HG03520 (cell line): Measurements from ENCODE around the gene YPEL2.
"Not testable (repeated sequence)": the region's sequence is repeated elsewhere in the genome, so short reads cannot be mapped to it uniquely, and the experiment has no call there.

Source experiments
- ATAC-seq: cut with Tn5 transposase; IDR thresholded peaks from one replicate; pipeline ENCODE4 v1.9.1; 2021; ENCODE audit warnings: mild to moderate bottlenecking, moderate library complexity; ENCODE audit not compliant: unreplicated experiment

YPEL2 gene

DNA sequence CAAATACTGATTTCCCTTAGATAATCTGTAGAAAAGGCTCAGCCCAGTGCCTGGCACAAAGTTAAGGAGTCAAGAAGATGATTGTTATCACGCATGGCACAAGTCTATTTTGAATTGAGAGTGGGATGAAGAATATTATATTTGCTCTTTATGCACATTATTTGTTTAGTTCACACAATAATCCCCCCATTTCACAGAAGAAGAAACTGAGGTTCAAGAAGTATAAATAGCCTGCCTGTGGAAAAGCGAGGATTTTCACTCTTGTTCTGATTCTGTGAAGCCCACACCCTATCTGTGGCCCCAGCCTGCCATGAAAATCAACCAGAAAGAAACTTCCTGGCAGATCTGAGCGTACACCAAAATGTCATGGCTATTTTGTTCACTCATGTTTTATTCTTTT lies 73.0 kb downstream of the YPEL2 start:
- no peak for ATAC-seq

DNA sequence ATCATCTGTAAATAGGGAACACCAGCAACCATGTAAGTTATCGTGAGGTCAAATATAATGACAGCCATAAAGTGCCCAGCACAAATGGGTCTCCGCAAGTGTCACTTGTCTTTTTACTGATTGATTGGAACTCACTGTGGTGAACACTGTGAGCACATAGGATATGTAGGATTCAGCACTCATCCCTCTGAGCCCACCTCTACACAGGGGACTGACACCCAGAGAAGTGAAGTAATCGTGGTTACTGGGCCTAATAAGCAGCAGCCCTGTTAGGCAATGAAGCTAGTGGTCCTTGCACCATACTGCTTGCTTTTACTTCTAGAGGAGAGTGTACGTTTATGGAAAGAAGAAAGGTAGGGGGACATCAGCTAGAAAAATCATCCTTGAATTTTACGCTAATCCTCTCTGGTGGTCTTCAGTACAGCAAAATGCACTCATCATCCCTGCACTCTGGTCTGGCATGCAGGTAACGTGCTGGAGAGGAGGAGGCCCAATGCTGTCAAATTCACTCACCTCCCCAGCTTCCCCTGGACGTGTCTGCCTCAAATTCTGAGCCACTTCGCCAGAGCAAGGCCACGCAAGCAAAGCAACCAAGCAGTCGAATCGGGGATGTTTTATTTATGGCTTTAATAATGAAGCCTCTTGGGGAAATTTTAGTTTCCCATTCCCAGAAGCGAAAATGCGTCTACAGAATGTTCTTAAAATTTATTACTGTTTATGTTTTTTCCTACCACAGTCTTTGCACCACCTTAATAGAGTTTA lies 74.7 kb downstream of the YPEL2 start:
- no peak for ATAC-seq

DNA sequence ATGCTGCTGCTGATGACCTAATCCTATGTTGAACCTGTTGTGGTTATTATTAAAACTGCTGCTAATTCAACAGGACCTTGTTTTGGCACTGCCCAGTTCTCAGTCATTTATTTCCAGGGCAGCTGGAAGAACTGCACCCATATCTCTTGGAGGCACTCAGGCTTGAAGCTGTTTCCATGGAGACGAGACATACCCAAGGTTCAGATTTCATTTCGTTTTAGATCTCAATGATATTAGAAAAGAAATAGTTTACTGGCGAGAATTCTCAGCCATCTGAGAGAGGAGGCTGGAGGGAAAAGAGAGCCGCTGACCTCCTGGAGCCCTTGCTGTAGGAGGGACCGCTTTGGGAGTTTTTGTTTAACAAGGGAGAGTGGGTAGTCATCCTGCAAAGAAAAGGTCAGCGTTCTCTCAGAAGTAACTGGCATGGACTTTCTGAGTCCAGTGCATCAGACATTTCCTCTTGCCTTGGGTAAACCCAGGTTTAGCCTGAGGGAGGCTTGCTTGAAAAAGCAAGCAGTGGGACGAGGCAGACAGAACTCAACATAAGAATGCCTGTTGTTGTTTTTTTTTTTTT lies 75.4 kb downstream of the YPEL2 start:
- ATAC-seq, result no peak

DNA sequence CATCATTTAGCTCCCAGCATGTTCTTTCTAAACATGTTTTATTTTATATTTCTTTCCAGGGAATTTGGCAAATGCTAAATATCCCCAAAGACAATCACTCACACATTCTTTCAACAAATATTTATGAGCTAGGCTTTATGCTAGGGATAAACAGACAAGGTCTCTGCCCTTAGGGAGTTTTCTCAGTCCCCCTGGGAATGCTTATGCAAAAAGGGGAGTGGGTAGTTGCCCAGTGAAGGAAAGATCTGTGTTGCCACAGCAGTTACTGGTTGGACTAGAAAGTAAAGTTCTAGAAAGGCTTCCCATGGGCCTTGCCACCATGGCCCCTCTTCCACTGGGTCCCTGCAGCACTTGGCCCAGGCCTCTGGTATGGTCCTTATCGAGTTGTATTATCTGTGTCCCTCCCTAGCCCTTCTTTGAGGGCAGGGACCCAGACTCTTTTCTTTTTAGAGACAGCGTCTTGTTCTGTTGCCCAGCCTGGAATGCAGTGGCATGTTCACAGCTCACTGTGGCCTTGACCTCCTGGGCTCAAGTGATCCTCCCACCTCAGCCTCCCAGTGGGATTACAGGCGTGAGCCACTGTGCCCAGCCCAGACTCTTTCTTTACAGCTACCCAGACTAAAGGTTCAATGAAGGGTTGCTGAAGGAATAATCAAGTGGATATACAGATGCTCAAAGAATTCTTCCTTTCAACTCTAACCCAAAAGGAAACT lies 78.0 kb downstream of the YPEL2 start:
- no peak for ATAC-seq

DNA sequence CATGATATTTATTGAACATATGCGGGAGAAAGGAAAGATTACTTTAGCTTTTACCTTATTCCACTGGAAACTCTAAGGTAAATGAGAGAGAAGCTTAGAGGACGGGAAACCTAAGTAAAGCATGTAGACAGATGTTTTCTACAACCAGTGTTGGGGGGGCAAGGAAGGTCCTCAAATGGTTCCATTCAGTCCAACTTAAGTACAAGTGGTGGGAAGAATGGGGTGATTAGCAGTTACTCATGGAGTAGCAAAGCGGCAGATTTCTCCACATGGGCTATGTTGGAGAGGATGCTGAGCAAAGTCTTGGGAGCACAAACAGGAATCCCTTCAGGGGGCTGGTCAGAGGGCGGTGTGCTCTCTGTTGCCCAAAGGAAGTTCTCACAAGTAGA lies 78.6 kb downstream of the YPEL2 start:
- no peak for ATAC-seq

DNA sequence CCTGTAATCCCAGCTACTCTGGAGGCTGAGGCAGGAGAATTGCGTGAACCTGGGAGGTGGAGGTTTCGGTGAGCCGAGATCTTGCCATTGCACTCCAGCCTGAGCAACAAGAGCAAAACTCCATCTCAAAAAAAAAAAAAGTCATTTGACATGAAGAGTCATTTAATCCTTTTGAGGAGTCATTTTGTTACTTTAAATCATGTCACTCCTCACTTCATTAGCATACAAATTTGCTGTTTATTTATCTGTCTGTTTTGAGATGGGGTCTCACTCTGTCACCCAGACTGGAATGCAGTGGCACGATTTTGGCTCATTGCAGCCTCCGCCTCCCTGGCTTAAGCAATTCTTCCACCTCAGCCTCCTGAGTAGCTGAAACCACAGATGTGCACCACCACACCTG lies 81.0 kb downstream of the YPEL2 start:
- ATAC-seq, result not testable (repeated sequence)

DNA sequence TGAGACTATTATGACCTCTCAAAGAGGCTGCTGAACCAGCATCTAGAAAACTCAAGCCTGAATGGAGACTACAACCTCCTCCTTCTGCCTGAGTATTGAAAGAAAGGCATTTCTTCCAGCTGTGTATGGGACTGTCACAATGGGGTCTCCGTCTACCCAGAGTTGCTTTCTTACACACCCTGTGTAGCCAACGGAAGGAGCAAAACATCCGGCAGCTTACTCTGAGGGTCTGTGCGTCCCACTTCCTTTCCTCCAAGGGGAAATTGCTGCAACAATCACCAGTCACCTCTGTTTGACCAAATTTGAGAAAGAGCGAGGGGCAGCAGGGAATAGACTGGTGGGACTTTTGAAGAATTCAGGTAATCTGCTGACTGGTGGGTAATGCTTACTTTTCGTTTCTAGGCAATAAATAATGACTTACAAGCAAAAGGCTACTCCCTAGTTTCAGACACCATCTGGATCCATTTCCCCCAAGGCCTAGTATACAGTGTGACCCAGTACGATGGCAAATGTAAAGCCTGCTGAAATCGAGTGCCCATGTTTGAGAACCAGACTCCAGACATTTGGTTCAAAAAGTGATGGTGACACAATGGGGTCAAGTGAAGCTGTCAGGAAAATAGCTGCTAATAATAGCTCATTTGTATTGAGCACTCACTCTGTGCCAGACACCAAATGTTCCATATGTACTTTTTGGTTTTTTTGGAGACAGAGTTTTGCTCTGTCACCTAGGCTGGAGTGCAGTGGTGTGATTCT lies 81.7 kb downstream of the YPEL2 start:
- ATAC-seq, result no peak

DNA sequence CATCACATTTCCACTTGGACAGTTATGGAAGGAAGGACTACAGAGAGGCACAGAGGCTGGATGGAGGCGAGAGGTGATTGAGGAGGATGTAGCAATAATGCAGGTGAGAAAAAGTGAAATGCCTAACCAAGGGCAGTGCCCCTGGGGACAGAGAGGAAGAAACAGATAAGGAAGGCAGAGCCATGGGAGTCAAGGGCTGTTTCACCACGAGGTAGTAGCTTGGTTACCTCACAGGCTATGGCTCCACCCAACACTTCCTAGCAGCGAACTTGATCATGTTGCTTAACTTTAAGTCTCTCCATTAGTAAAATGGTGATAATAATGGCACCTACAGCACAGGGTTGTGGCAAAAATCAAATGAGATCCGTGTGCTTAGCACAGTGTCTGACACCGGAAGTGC lies 83.9 kb downstream of the YPEL2 start:
- no peak for ATAC-seq

DNA sequence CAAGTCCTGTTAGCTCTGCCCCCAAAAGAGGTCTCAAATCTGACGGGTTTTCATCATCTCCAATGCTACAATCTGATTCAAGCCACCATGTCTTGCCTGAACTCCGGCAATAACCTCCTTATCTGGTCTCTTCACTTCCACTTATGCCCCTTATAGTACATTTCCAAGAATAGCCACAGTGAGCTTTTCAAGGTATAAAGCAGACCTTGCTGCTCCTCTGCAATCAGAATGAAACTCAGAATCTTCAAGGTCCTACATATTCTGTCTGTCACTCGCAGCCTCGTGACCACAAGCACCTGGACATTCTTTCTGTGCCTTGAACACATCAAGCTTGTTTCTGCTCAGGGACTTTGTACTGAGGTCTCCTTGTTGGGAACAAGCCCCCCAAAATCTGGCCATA lies 84.7 kb downstream of the YPEL2 start:
- ATAC-seq, result no peak

DNA sequence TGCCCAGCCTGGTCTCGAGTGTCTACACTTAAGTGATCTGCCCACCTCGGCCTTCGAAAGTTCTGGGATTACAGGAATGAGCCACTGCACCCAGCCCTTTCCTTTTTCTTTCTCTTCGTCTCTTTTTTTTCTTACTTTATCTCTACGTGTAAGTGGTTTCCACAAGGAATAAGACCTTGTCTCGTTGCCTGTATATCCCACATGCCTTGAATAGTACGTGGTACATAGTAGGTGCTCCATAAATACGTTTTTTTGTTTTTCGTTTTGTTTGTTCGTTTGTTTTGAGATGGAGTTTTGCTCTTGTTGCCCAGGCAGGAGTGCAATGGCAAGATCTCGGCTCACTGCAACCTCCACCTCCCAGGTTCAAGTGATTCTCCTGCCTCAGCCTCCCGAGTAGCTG lies 86.0 kb downstream of the YPEL2 start:
- no peak for ATAC-seq

DNA sequence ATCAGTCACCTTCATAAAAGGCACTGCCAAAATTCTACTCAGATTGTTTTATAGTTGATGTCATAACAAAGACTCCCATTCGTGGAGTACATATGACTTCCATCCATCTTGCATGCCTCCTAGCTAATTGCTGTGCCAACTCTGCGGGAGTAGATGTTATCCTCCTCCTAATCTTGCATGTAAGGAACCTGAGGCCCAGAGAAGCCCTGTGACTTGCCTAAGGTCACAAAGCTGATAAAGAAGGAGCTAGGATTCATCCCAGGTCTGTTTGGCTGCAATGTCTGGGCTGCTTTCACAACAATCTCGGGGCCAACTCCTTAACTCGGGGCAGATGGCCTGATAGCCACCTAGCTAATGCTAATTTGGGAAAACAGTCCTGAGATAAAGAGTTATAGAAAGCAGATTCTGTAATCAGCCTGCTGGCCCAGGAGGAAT lies 87.3 kb downstream of the YPEL2 start:
- no peak for ATAC-seq

DNA sequence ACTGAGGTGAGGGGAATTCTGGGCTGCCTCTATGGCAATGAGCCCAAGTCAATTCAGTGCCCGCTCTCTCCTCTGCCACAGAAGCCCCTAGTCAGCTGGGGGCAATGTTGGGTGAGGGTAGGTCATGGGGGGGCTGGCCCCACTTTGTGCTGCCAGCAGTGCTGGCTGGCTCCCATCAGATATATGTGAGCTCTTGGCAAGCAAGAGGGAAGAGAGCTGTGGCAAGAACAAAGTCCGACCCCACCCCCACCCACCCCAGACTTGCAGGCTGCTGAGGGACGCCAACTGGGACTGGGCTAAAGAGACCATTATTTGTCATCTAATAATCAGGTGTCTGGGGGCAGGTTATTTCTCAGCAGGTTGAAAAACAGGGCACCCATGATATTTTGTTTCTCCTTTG lies 89.4 kb downstream of the YPEL2 start:
- no peak for ATAC-seq

DNA sequence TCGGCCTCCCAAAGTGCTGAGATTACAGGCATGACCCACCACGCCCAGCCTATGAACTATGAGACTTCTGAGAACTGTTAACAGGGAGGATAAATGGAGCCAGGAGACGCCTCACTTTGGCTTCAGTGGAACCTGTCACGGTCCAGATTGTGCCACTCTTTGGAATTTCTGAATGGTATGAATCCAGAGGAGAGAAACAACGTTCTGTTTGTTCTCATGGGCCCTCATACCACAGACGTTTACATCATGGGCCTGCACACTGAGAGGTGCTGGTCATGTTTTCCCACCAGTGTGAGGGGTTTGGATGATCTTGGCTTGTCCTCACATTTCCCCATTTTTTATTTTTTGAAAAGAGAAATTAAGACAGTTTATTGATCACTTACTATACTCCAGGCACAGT lies 90.3 kb downstream of the YPEL2 start:
- ATAC-seq, result no peak

DNA sequence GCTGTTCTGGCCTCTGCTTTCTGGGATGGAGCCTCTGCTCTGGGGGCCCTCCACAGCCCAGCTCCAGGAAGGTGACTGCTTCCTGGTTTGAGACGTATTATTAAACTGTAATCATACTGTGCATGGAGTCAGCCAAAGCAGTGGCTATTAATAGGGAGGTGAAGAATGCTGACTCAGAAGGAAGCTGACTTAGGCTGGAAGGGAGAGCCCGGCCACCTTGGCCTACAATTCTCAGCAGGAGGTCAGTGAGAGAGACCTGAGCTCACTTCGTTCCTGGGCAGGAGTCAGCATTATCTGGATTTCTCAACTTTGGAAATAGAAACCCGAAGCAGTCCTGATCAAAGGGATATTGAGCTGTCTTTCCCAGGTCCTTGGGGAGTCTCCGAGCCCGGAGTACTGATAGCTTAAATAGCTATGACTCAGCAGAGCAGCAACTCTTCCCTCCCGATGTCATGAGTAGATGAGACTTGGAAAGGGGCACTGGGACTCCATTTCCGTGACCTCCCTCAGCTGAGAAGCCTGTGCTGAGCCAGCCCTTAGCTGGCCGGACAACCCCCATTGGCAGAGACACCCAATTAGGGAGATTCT lies 91.8 kb downstream of the YPEL2 start:
- no peak for ATAC-seq

DNA sequence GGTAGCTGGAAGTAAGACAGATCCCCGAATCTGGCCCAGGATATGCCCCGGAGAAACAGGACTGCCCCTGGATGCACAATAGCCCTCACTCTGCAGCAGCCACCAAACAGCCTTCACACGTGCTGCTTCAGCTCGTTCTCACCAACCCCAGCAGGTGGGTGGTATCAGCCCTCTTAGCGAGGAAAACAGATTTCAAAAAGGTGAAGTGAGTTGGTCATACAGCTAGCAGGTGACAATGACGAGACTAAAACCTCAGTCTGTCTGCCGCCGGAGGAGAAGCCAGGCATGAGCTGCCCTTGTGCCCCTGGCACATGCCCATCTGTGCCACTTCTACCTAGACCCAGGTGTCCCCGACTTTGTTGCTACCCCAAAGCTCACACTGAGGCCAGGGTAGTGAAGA lies 92.4 kb downstream of the YPEL2 start:
- ATAC-seq, result no peak

DNA sequence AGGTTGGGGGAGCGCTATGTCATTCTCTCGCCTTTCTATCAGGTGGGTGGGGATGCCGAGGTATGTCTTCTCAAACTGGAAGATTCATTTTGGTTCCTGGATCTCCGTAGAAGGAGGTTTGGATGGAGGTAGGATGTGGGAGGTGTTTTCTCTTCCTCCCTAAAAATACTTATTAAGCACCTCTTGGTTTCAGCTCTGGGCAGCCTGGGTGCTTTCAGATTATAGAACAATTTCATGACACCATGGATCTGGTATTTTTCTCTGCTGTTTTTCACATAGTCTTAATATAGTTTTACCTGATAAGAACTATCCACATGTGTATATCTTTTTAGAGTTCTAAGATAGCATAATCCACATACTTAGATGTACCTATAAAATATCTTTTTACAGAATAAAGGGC lies 92.9 kb downstream of the YPEL2 start:
- ATAC-seq, result no peak

DNA sequence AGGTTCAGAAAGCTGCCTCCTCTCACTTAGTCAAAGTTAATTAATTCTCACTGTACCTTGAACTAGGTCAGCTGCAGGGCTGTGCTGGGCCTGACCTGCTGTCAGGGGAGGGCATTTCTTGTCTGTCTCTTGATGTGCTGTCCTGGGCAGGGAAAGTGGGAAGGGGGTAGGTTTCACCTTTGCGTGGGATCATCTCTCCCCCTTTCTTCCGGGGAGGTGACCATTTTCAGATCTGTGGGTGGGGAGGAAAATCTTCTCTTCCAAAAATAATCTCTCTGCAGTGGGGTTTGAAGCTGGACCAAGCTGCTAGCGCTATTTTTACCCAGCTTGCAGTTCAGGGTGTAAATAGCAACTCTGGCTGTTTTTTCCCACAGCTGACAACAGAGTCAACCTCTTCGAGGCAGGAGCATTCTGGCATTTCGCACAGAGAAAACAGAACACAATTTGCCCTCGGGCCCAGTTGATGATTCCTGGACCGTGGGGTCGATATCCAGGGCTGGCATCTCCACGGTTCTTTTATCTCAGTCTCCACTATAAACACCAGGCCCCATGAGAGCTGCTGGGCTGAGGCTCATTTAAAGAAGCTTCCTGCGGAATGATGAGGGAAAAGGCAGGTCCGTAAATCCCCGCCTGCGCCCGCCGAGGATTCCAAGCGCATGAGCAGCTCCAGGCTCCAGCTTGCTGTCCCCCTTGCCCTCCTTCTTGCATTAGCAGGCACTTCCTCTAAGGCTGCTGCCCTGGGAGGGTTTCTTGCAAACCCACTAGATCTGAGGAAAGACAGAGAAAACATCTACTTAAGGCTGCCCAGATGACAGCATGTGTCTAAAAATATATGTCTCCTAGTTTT lies 93.9 kb downstream of the YPEL2 start:
- no peak for ATAC-seq

DNA sequence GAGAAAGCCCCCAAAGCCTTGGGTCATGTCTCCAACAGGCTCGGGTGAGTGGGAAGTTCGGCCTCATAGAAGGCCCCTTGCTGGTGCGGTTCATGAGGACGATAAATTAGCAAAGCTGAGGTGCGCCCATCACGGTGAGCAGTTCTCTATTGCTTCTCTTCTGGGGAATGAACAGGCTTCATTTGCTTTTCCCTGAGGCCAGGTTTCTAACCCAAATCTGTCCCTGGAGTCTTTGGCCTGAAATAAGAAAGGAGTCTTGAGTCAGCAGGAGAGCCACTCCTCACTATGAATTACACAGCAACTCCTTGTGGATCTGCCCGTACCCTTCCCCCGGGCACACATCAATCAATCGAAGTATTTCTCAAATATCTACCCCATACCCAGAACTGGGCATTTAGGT lies 94.6 kb downstream of the YPEL2 start:
- ATAC-seq, result no peak

DNA sequence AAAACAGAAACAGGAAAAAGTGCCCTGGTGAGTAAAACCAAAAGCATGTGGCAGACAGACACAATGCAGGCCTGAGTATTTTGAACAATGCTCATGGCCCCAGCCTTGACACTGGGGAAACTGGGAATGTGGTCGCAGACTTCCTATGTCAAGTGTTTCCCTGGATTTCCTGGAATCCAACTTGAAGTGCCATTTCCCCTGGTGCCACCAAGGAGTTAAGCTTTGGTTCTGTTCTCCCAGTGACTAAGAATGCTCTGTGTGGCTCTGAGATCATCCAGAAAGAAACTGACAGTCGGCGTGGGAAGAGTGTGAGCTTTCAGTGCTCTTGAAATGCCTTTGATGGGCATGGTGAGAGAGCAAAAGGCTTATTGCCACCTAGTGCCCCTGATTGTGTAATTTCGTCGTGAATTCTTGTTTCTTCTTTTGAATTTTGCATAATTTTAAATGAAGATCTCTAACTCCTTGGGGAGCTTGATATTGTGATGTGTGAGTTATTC lies 96.0 kb downstream of the YPEL2 start:
- no peak for ATAC-seq

DNA sequence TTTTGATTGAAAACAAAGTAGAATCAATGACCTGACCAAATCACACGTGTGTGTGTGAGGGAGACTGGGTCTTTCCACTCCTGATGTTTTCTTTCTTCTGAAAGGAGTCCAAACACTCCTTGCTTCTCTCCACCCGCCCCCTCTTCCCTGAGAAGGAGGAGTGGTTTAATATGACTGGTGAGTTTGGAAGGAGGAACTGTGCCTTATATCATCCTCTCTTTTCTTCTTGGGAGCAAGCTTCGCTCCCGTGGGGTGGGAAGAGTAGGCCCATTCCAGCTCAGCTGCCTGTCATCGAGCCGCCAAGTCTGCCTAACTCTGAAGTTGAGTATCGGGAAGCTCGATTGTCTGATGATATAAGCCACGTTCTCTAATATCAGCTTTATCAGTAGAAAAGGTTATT lies 96.5 kb downstream of the YPEL2 start:
- no peak for ATAC-seq
